HFF-Myc (cell line): ENCODE results near the gene RAD51D.

Experiments
- DNase-seq: peaks from one replicate; pipeline ENCODE4 v3.0.0-alpha.2; 2011; ENCODE audit warnings: low read depth; ENCODE audit errors: extremely low read depth
- H3K4me3 ChIP-seq: replicated peaks from 2 replicates; pipeline ENCODE4 v1.5.1; 2011; ENCODE audit warnings: low read depth, mild to moderate bottlenecking, control low read depth, low read length
- TF ChIP-seq, protein P1 (sequence below): IDR thresholded peaks from 2 replicates; pipeline ENCODE4 v1.5.1; 2012; ENCODE audit warnings: mild to moderate bottlenecking, low read depth, low read length, control low read depth; ENCODE audit errors: missing control alignments

The RAD51D gene

DNA sequence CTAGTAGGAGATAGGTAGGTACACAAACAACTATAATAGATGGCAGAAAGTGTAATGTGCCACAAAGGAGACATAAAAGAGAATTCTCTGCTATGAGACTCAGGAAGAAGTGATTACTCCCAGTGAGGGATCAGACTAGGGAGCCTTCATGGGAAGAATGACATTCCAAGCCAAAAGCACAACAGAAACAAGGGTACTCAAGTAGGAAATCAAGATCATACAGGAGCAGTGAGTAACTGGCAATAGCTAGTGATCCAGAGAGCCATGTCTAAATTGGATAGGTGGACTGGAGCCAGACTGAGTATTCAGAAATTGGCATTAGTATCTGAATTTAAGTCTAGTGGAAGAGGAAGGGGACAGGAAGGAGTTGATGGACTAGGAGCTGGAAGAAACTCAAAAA, 66.9 kb downstream of the RAD51D start:
- H3K4me3 ChIP-seq: no peak overlapping the region
- TF ChIP-seq, protein P1, sequence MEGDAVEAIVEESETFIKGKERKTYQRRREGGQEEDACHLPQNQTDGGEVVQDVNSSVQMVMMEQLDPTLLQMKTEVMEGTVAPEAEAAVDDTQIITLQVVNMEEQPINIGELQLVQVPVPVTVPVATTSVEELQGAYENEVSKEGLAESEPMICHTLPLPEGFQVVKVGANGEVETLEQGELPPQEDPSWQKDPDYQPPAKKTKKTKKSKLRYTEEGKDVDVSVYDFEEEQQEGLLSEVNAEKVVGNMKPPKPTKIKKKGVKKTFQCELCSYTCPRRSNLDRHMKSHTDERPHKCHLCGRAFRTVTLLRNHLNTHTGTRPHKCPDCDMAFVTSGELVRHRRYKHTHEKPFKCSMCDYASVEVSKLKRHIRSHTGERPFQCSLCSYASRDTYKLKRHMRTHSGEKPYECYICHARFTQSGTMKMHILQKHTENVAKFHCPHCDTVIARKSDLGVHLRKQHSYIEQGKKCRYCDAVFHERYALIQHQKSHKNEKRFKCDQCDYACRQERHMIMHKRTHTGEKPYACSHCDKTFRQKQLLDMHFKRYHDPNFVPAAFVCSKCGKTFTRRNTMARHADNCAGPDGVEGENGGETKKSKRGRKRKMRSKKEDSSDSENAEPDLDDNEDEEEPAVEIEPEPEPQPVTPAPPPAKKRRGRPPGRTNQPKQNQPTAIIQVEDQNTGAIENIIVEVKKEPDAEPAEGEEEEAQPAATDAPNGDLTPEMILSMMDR: no peak
- DNase-seq: no peak

DNA sequence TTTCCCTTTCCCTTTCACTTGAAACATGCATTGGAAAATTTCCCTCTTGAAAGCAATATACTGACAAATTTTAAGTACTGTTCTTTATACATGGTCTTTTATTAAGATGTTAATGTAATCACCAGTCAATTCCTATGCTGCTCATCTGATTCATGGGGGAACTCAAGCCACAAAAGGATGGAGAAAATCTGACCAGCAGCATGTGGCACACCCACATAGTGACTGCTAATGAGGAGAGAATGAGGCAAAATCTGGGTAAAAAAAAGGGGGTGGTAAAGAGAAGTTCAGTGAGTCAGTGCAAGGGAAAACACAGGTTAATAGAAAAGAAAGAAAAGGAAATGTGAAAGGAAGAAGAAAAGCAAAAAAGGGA, 67.4 kb downstream of the RAD51D start:
- DNase-seq: no peak
- no peak overlapping the region for H3K4me3 ChIP-seq
- TF ChIP-seq, protein P1: no peak

DNA sequence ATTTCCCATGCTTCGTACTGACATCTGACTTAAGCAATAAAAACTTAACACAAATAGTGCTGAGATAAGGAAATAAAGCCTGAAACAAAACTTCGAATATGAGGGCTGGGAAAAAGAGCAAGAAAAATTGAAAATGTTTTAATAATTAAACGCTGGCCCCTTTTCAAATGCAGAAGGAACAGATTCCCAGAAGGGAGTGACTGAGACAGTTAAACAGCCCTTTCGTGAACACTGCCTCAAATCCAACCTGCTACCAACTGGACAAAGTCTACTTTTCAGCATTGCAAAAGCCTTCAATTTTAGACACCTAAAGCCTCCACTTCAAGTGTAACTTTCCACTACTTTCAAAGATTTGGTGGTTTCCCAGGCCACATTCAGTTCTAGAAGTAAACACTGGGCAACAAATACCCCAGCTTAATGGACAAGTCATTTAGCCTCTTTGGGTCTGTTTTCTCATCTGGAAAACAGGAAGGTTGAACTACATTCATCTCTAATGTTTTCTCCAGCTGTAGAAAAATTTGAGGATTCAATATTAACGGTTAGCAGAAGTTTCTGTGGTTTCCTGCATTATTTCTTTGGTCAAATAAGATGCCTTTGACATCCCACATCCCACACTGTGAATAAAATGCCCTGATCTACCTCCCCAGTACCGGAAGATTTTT, 68.0 kb downstream of the RAD51D start:
- no peak for DNase-seq
- no peak overlapping the region for H3K4me3 ChIP-seq
- TF ChIP-seq, protein P1: no peak

DNA sequence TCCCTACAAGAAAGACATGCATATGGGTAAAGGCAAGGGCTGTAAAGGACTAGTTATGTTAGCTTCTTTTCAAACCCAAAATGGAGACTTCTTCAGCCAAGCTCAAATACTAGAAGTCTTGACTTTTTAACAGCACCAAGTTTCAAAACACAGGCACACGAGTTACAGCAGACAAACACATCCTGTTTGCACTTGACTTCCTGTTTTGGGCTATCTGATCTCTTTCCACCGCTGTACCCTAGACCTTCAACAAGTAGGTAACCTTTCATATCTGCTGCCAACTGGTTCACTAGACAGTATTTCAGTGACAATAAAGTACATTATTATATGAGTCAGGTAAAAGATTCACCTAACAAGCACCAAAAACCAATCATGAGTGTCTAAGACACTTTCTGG, 68.5 kb downstream of the RAD51D start:
- DNase-seq: no peak
- H3K4me3 ChIP-seq: no peak overlapping the region

DNA sequence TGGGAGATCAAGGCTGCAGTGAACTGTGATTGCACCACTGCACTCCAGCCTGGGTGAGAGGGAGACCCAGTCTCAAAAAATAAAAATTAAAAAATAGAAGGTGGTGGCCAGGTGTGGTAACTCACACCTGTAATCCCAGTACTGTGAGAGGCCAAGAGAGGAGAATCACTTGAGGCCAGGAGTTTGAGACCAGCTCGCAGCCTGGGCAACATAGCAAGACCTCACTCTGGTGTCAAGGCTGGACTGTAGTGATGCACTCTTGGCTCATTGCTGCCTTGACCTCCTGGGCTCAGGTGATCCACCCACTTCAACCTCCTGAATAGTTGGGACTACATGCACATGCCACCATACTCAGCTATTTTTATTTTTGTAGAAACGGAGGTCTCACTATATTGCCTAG, 69.5 kb downstream of the RAD51D start:
- no peak overlapping the region for H3K4me3 ChIP-seq
- TF ChIP-seq, protein P1: no peak
- no peak for DNase-seq

More for the DNA sequence above, 68.5 kb downstream of the RAD51D start:
- TF ChIP-seq, protein P1: no peak

DNA sequence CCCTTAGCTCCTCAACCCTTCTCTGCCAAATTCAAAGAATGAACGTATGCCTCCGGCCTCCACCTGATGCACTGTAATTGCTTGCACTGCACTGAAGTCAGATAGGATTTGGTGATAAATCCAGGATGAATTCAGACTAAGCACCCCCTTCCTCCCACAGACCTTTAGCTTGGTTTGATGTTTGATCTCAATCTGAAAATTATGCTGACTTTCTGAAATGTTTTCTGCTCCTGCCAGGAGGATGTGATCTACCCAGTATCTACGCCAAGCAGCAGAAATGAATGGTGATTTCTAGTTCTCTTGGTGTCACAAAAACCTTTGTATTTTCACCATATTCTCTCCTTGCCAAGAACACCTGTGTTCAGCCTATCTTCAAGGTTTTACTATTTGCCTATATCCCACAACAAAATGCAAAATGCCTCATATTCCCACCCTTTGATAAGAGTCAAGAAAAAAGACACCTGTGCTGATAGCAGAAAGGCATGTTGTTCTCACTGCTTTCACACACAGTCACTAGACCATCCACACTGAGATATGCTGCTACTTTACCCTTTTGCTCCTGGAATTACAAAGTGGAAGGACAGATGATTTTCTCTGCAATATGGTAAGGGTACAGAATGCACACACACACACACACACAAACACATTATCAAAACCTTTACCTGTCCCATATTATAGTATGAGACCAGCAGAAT, 70.8 kb downstream of the RAD51D start:
- no peak for DNase-seq
- TF ChIP-seq, protein P1: no peak
- no peak overlapping the region for H3K4me3 ChIP-seq

DNA sequence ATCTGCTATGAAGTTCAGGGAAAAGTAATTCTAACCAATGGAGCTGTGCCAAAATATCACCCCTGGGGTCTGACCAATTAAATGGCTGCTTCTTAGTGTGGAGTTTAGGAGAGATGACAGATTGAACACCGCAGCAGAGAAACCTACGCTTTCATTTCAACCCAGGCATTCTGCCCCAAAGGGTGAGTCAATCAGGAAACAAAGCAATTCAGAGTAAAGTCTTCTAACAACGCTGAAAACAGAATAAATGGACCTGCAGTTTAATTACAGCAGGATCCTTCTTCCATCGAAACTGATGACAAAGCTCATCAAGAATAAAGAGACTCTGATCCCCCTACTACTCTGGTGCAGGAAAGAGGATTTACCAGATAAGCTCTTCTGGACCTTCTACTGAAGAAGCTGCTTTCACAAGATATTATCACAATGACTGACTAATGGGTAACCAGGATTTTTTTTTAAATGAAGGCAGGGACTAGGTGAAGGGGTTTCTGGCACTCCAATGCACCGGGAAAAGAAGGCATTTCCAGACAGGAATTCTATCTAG, 72.8 kb downstream of the RAD51D start:
- DNase-seq: no peak
- TF ChIP-seq, protein P1: no peak
- H3K4me3 ChIP-seq: no peak overlapping the region
